Mesenchymal stem cell (in vitro differentiated cells and primary cell): ENCODE results near the gene LGR6.
A peak's percentile ranks its signal among the peaks of the same experiment; 100 is the strongest.

Source experiments
- DNase-seq: peaks from one replicate; pipeline ENCODE4 v3.0.0-alpha.2; 2013
- H2AFZ ChIP-seq: one replicate; pipeline ENCODE4 v1.6.1; 2013; ENCODE audit warnings: low read depth, mild to moderate bottlenecking, control low read depth, inconsistent platforms, low read length, moderate library complexity
- H2AK5ac ChIP-seq: 2 replicates; pipeline ENCODE4 v1.6.1; 2013; ENCODE audit warnings: low read length, moderate library complexity, mild to moderate bottlenecking, inconsistent platforms; ENCODE audit not compliant: severe bottlenecking
- H2BK120ac ChIP-seq: one replicate; pipeline ENCODE4 v1.6.1; 2013; ENCODE audit warnings: low read depth, mild to moderate bottlenecking, inconsistent platforms, low read length, moderate library complexity
- H2BK12ac ChIP-seq, 2 experiments: one replicate each; pipeline ENCODE4 v1.6.1; 2013; ENCODE audit warnings: inconsistent platforms in 2 of 2, low read length in 2 of 2, mild to moderate bottlenecking in 2 of 2, moderate library complexity in 2 of 2, control low read depth in 1 of 2
- H2BK15ac ChIP-seq: one replicate; pipeline ENCODE4 v1.6.1; 2013; ENCODE audit warnings: mild to moderate bottlenecking, low read depth, inconsistent platforms; ENCODE audit not compliant: poor library complexity, severe bottlenecking
- H2BK5ac ChIP-seq: 2 replicates; pipeline ENCODE4 v1.6.1; 2013; ENCODE audit warnings: low read depth, mild to moderate bottlenecking, low read length, control low read depth, inconsistent platforms; ENCODE audit not compliant: poor library complexity, severe bottlenecking
- H3K14ac ChIP-seq, 2 experiments: one replicate each; pipeline ENCODE4 v1.6.1; 2013; ENCODE audit warnings: inconsistent platforms in 2 of 2, low read length in 2 of 2, control low read depth in 1 of 2, mild to moderate bottlenecking in 1 of 2, moderate library complexity in 1 of 2
- H3K18ac ChIP-seq, 2 experiments: one replicate each; pipeline ENCODE4 v1.6.1; 2013; ENCODE audit warnings: inconsistent platforms in 2 of 2, low read length in 2 of 2, control low read depth in 1 of 2, low read depth in 1 of 2, mild to moderate bottlenecking in 1 of 2
- H3K23ac ChIP-seq, 2 experiments: one replicate each; pipeline ENCODE4 v1.6.1; 2013; ENCODE audit warnings: inconsistent platforms in 2 of 2, low read length in 2 of 2, mild to moderate bottlenecking in 2 of 2, moderate library complexity in 2 of 2, control low read depth in 1 of 2
- H3K27ac ChIP-seq: 2 replicates; pipeline ENCODE4 v1.5.1; 2013; ENCODE audit warnings: mild to moderate bottlenecking, moderate library complexity, low read length, control low read depth, inconsistent platforms; ENCODE audit not compliant: poor library complexity, severe bottlenecking
- H3K27me3 ChIP-seq, 2 experiments: 2 replicates each; pipeline versions ENCODE4 v1.6.1 to v1.7.0; 2013; ENCODE audit warnings: low read length in 2 of 2, mild to moderate bottlenecking in 2 of 2, moderate library complexity in 2 of 2, control low read depth in 1 of 2, inconsistent platforms in 1 of 2; ENCODE audit not compliant: control insufficient read depth in 1 of 2, insufficient read depth in 1 of 2
- H3K36me3 ChIP-seq, 2 experiments: 2 replicates each; pipeline versions ENCODE4 v1.6.1 to v1.7.0; 2013; ENCODE audit warnings: low read length in 2 of 2, control low read depth in 1 of 2, inconsistent platforms in 1 of 2, low read depth in 1 of 2, mild to moderate bottlenecking in 1 of 2; ENCODE audit not compliant: insufficient read depth in 2 of 2, control insufficient read depth in 1 of 2
- H3K4ac ChIP-seq, 2 experiments: one replicate each; pipeline ENCODE4 v1.6.1; 2013; ENCODE audit warnings: inconsistent platforms in 2 of 2, low read length in 2 of 2, mild to moderate bottlenecking in 2 of 2, moderate library complexity in 2 of 2, control low read depth in 1 of 2, low read depth in 1 of 2
- H3K4me1 ChIP-seq: 2 replicates; pipeline ENCODE4 v1.6.1; 2013; ENCODE audit warnings: low read depth, low read length, control low read depth; ENCODE audit not compliant: control insufficient read depth, insufficient read depth
- H3K4me2 ChIP-seq: 2 replicates; pipeline ENCODE4 v1.6.1; 2013; ENCODE audit warnings: low read length, mild to moderate bottlenecking, inconsistent platforms; ENCODE audit not compliant: poor library complexity, severe bottlenecking
- H3K4me3 ChIP-seq, 2 experiments: 2 replicates each; pipeline versions ENCODE4 v1.5.1 to v1.7.0; 2013; ENCODE audit warnings: low read length in 2 of 2, mild to moderate bottlenecking in 2 of 2, control low read depth in 1 of 2, low read depth in 1 of 2; ENCODE audit not compliant: insufficient read depth in 1 of 2
- H3K79me1 ChIP-seq: replicated peaks from 2 replicates; pipeline ENCODE4 v1.6.1; 2013; ENCODE audit warnings: mild to moderate bottlenecking, control low read depth, low read length, inconsistent platforms; ENCODE audit not compliant: poor library complexity, severe bottlenecking
- H3K9ac ChIP-seq: 2 replicates; pipeline ENCODE4 v1.7.0; 2013; ENCODE audit warnings: mild to moderate bottlenecking, low read length, moderate library complexity
- H3K9me3 ChIP-seq: 2 replicates; pipeline ENCODE4 v1.7.0; 2013; ENCODE audit warnings: mild to moderate bottlenecking, low read length; ENCODE audit not compliant: control insufficient read depth
- H4K8ac ChIP-seq: one replicate; pipeline ENCODE4 v1.6.1; 2013; ENCODE audit warnings: inconsistent platforms, mild to moderate bottlenecking, low read length, moderate library complexity
- H4K91ac ChIP-seq: one replicate; pipeline ENCODE4 v1.6.1; 2013; ENCODE audit warnings: mild to moderate bottlenecking, low read length, inconsistent platforms
- WGBS: methylation state at CpG from one replicate; pipeline ENCODE4 v1.1.7; 2013; ENCODE audit warnings: mixed read lengths; 5-methylcytosine and 5-hydroxymethylcytosine counted together

The LGR6 gene

GRCh38 chr1:202213361-202214088 is 19.9 kb downstream of the LGR6 start:
- DNase-seq: no peak
- H3K27me3 ChIP-seq: peaks cover 65 to 99% of the 10 kb centered on the region in 2 experiments
- no peak overlapping the region for H2BK5ac ChIP-seq
- H3K4me3 ChIP-seq: peak overlapping the region in 1 of 2 experiments; percentile 47
- H3K79me1 ChIP-seq: no peaks in the 10 kb centered on the region
- H2BK12ac ChIP-seq: no peak overlapping the region
- H3K9ac ChIP-seq: no peak overlapping the region
- no peak overlapping the region for H3K23ac ChIP-seq
- H3K27ac ChIP-seq: no peak overlapping the region
- peaks cover 4% of the 10 kb centered on the region for H3K9me3 ChIP-seq
- H4K91ac ChIP-seq: no peak overlapping the region
- no peak overlapping the region for H3K4ac ChIP-seq
- no peak overlapping the region for H2BK120ac ChIP-seq
- H2BK15ac ChIP-seq: no peak overlapping the region
- no peak overlapping the region for H4K8ac ChIP-seq
- WGBS: 3% methylated on average over 6 of the region's 8 CpGs
- peak overlapping the region in 1 of 2 experiments; percentile 18 for H3K18ac ChIP-seq
- H3K4me2 ChIP-seq: peak overlapping the region; percentile 85
- H2AFZ ChIP-seq: no peak overlapping the region
- peaks cover 3% of the 10 kb centered on the region for H3K4me1 ChIP-seq
- no peak overlapping the region for H2AK5ac ChIP-seq
- no peaks in the 10 kb centered on the region for H3K36me3 ChIP-seq
- H3K14ac ChIP-seq: no peak overlapping the region

DNA sequence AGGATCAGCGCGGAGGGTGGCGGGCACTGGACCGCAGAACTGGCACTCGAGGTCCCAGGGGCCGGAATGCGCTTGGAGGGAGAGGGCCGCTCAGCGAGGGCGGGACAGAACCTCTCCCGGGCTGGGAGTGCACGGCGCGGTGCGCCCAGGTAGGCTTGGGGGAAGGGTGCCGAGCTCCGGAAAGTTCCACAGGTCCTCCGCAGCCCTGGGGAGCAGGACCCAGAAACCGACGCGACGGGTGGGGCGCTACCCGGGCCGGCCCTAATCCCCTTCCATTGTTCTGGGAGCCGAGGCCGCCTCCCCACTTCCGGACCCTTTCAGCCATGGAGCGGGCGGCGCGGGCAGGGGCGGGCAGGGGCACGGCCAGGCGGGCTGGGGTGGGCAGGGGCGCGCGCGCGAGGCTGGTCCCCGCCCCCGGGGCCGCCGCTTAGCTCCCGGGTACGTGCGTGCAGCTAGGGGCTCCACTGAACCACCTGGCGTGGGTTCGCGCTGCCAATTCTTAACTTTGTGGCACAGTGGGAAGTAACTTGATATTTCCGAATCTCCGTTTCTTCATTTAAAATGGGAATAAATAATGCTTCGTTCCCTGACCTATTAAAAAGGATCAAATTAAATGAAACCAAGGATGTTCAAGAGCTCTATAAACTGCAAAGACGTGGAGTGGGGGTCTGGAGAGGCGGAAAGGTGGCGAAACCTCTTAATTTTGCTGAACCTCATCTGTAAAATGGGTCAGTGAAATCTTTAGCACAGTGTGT is 20.7 kb downstream of the LGR6 start:
- peak overlapping the region in 1 of 2 experiments; percentile 18 for H3K18ac ChIP-seq
- no peaks in the 10 kb centered on the region for H3K36me3 ChIP-seq
- H3K4me2 ChIP-seq: peak overlapping the region; percentile 85
- no peak for DNase-seq
- H3K27me3 ChIP-seq: peaks cover 73 to 99% of the 10 kb centered on the region in 2 experiments
- no peak overlapping the region for H4K91ac ChIP-seq
- H3K9me3 ChIP-seq: peaks cover 4% of the 10 kb centered on the region
- H3K14ac ChIP-seq: no peak overlapping the region
- no peak overlapping the region for H3K4ac ChIP-seq
- WGBS: 6% methylated on average over 35 of the region's 56 CpGs
- no peak overlapping the region for H2BK120ac ChIP-seq
- H3K79me1 ChIP-seq: no peaks in the 10 kb centered on the region
- H3K4me3 ChIP-seq: peak overlapping the region in 1 of 2 experiments; percentile 47
- H3K23ac ChIP-seq: no peak overlapping the region
- no peak overlapping the region for H3K27ac ChIP-seq
- no peak overlapping the region for H2BK15ac ChIP-seq
- H2AK5ac ChIP-seq: no peak overlapping the region
- no peak overlapping the region for H3K9ac ChIP-seq
- no peak overlapping the region for H2AFZ ChIP-seq
- H2BK5ac ChIP-seq: no peak overlapping the region
- H3K4me1 ChIP-seq: peaks cover 3% of the 10 kb centered on the region
- H2BK12ac ChIP-seq: no peak overlapping the region
- no peak overlapping the region for H4K8ac ChIP-seq

- Histone ChIP-seq H3K4me3 (no peak overlapping the region), H3K23ac (no peak overlapping the region), H4K91ac (no peak overlapping the region), H3K27me3 (peaks cover 70 to 94% of the 10 kb centered on the region in 2 experiments), H2BK15ac (no peak overlapping the region), H2AFZ (no peak overlapping the region), H3K36me3 (no peaks in the 10 kb centered on the region), H3K79me1 (no peaks in the 10 kb centered on the region), H2AK5ac (no peak overlapping the region), H3K14ac (no peak overlapping the region), H2BK12ac (no peak overlapping the region), H3K9me3 (peaks cover 4% of the 10 kb centered on the region), H3K27ac (no peak overlapping the region), H4K8ac (no peak overlapping the region), H3K4ac (no peak overlapping the region), H3K18ac (no peak overlapping the region), H3K4me1 (peaks cover 3% of the 10 kb centered on the region), H2BK5ac (no peak overlapping the region), H3K9ac (no peak overlapping the region), H2BK120ac (no peak overlapping the region), H3K4me2 (no peak overlapping the region)
- WGBS: 83% methylated on average over 9 of the region's 10 CpGs
- DNase-seq: no peak
Observed at GRCh38 chr1:202215472-202216130, 22.0 kb downstream of the LGR6 start.

DNA sequence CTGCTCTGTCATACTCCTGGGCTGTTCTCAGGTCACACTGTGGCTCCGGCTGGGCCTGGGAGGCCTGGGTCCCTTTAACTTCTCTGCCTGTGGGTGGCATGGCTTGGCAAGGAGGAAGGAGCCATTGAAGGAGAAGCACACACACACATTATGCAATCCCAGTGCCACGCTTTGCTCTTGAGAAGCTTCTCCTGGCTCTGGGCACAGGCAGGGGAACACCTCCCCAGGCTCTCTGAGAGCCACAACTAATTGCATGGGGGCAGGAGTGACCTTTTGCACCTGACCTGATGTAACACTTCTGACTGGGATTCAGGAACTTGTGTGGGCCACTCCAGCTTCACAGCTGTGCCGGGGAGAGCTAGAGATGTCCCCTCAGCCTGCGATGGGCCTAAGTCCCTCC is 23.1 kb downstream of the LGR6 start:
- H3K23ac ChIP-seq: no peak overlapping the region
- no peak overlapping the region for H3K14ac ChIP-seq
- H3K4me3 ChIP-seq: peak overlapping the region in 1 of 2 experiments; percentile 17
- no peak overlapping the region for H2BK120ac ChIP-seq
- H3K27me3 ChIP-seq: peaks cover 70 to 94% of the 10 kb centered on the region in 2 experiments
- 74% methylated on average over 4 of the region's 4 CpGs for WGBS
- H4K8ac ChIP-seq: no peak overlapping the region
- no peak overlapping the region for H3K18ac ChIP-seq
- no peaks in the 10 kb centered on the region for H3K79me1 ChIP-seq
- H2AFZ ChIP-seq: no peak overlapping the region
- H3K4me2 ChIP-seq: no peak overlapping the region
- H3K36me3 ChIP-seq: no peaks in the 10 kb centered on the region
- H2BK15ac ChIP-seq: no peak overlapping the region
- peaks cover 3% of the 10 kb centered on the region for H3K4me1 ChIP-seq
- no peak overlapping the region for H2BK5ac ChIP-seq
- no peak overlapping the region for H4K91ac ChIP-seq
- no peak overlapping the region for H3K4ac ChIP-seq
- no peak overlapping the region for H3K9ac ChIP-seq
- no peak overlapping the region for H2AK5ac ChIP-seq
- H3K9me3 ChIP-seq: peaks cover 4% of the 10 kb centered on the region
- H3K27ac ChIP-seq: no peak overlapping the region
- no peak overlapping the region for H2BK12ac ChIP-seq
- no peak for DNase-seq
